GM19468 (cell line): Measurements from ENCODE around the gene SLC25A36.
"Not testable (repeated sequence)": the region's sequence is repeated elsewhere in the genome, so short reads cannot be mapped to it uniquely, and the experiment has no call there.

Experiments
- ATAC-seq: cut with Tn5 transposase; IDR thresholded peaks from one replicate; pipeline ENCODE4 v1.9.1; 2021; ENCODE audit warnings: mild to moderate bottlenecking, moderate library complexity, moderate number of reproducible peaks; ENCODE audit not compliant: unreplicated experiment; ENCODE audit errors: extremely low read depth

The SLC25A36 gene

GRCh38 chr3:140980663-140981062, 39.0 kb downstream of the SLC25A36 start:
- ATAC-seq: no peak

GRCh38 chr3:140987792-140988191, 46.2 kb downstream of the SLC25A36 start:
- not testable (repeated sequence) for ATAC-seq

GRCh38 chr3:140994316-140994715, 52.7 kb downstream of the SLC25A36 start:
- no peak for ATAC-seq

GRCh38 chr3:140994861-140995260, 53.2 kb downstream of the SLC25A36 start:
- not testable (repeated sequence) for ATAC-seq

- ATAC-seq: no peak
These were observed 54.2 kb downstream of the SLC25A36 start for GRCh38 chr3:140995881-140996280.

- ATAC-seq: no peak
These were observed 58.5 kb downstream of the SLC25A36 start for GRCh38 chr3:141000027-141000663.

GRCh38 chr3:141000686-141001085, 59.0 kb downstream of the SLC25A36 start:
- ATAC-seq: no peak

- no peak for ATAC-seq
These were observed 64.7 kb downstream of the SLC25A36 start for GRCh38 chr3:141006344-141006743.

GRCh38 chr3:141009496-141009895, 67.9 kb downstream of the SLC25A36 start:
- no peak for ATAC-seq

GRCh38 chr3:141011232-141011996, 69.8 kb downstream of the SLC25A36 start:
- ATAC-seq: no peak

GRCh38 chr3:141011997-141012262, 70.3 kb downstream of the SLC25A36 start:
- no peak for ATAC-seq

- ATAC-seq: no peak
These were observed 70.9 kb downstream of the SLC25A36 start for GRCh38 chr3:141012571-141012970.

- ATAC-seq: no peak
These were observed 73.8 kb downstream of the SLC25A36 start for GRCh38 chr3:141015481-141015880.

GRCh38 chr3:141017366-141018322, 76.0 kb downstream of the SLC25A36 start:
- ATAC-seq: not testable (repeated sequence)

- ATAC-seq: no peak
These were observed 77.6 kb downstream of the SLC25A36 start for GRCh38 chr3:141019244-141019643.

- ATAC-seq: no peak
These were observed 78.7 kb downstream of the SLC25A36 start for GRCh38 chr3:141020143-141020830.

GRCh38 chr3:141021261-141021660, 79.6 kb downstream of the SLC25A36 start:
- no peak for ATAC-seq
